ENCODE data around the gene CSNK1G2. TPM values are rescaled to one million over a fixed set of nuclear protein-coding genes. Genes with fewer than 3 reads are reported as not detected.
A peak's percentile ranks its signal among the peaks of the same experiment; 100 is the strongest.

CSNK1G2 gene
- total RNA-seq, 1 experiment from 2014 or later = 126 TPM

GRCh38 chr19:1967087-1967608 lies 26.2 kb downstream of the CSNK1G2 start (continued):
- TF ChIP-seq HMGXB4 (CRISPR knock-in tag; IDR thresholded peaks at IDR 0.05) = no peak
- no peak for TF ChIP-seq ZMAT4 (CRISPR knock-in tag; IDR thresholded peaks at IDR 0.05)
- no peak for TF ChIP-seq SP1 (CRISPR knock-in tag; conservative IDR thresholded peaks at IDR 0.05)
- TF ChIP-seq JUN (CRISPR knock-in tag; IDR thresholded peaks at IDR 0.05) = no peak
- no peak for TF ChIP-seq FOXP4 (CRISPR knock-in tag; IDR thresholded peaks at IDR 0.05)

GRCh38 chr19:1968279-1969175 lies 27.6 kb downstream of the CSNK1G2 start:
- H3K4me3 Mint-ChIP-seq = no peak overlapping the region
- H3K4me1 Mint-ChIP-seq = no peaks in the 10 kb centered on the region
- H3K9me3 Mint-ChIP-seq = no peaks in the 10 kb centered on the region
- ATAC-seq (no peak), DNase-seq (ENCODE audit: low spot score) (no peak)
- no peak overlapping the region for H3K27ac Mint-ChIP-seq
- no peaks in the 10 kb centered on the region for H3K27me3 Mint-ChIP-seq (ENCODE audit: low read depth)
- CTCF ChIA-PET = no interaction called here
- POLR2A ChIA-PET = no interaction called here
- H3K36me3 Mint-ChIP-seq = peaks cover 2% of the 10 kb centered on the region
- no peak for TF ChIP-seq FOXK1 (CRISPR knock-in tag; IDR thresholded peaks at IDR 0.05)
- no peak for TF ChIP-seq ZNF219 (CRISPR knock-in tag; IDR thresholded peaks at IDR 0.05; ENCODE audit: borderline replicate concordance)
- TF ChIP-seq ZNF263 (CRISPR knock-in tag; IDR thresholded peaks at IDR 0.05; ENCODE audit: low read depth) = 0 out of 2 replicates have a peak, but pooled peaks have one; percentile 38

- 0 out of 2 replicates have a peak overlapping the region, but pooled peaks have one; percentile 49 for H3K27ac Mint-ChIP-seq
- H3K36me3 Mint-ChIP-seq = peaks cover 2% of the 10 kb centered on the region
- H3K4me3 Mint-ChIP-seq = no peak overlapping the region
- no peak for DNase-seq (ENCODE audit: low spot score)
- no peak for TF ChIP-seq NR3C1 (CRISPR knock-in tag; conservative IDR thresholded peaks at IDR 0.05; ENCODE audit: low read depth)
- ChIA-PET CTCF (no interaction called here), POLR2A (interaction anchor here (2.3 kb wide), 1 partner anchor 11 kb away, joined by 5 read pairs; no protein-coding TSS in a partner anchor)
- H3K27me3 Mint-ChIP-seq (ENCODE audit: low read depth) = no peaks in the 10 kb centered on the region
- no peaks in the 10 kb centered on the region for H3K9me3 Mint-ChIP-seq
- no peaks in the 10 kb centered on the region for H3K4me1 Mint-ChIP-seq
- ATAC-seq = no peak
Observed at GRCh38 chr19:1969176-1970002, 28.4 kb downstream of the CSNK1G2 start.

- TF ChIP-seq FOXP1 (CRISPR knock-in tag; IDR thresholded peaks at IDR 0.05; ENCODE audit: borderline replicate concordance) = no peak
- TF ChIP-seq IRF2 (CRISPR knock-in tag; IDR thresholded peaks at IDR 0.05; ENCODE audit: borderline replicate concordance, low read depth) = no peak
- no peak for TF ChIP-seq NFE2L1 (CRISPR knock-in tag; IDR thresholded peaks at IDR 0.05)
- no peak for TF ChIP-seq CREM (CRISPR knock-in tag; IDR thresholded peaks at IDR 0.05)
- TF ChIP-seq EMX1 (CRISPR knock-in tag; IDR thresholded peaks at IDR 0.05) = no peak
- TF ChIP-seq CREB1 (CRISPR knock-in tag; IDR thresholded peaks at IDR 0.05) = no peak
- Mint-ChIP-seq H3K27ac (no peak overlapping the region), H3K27me3 (ENCODE audit: low read depth) (no peaks in the 10 kb centered on the region), H3K36me3 (peaks cover 6% of the 10 kb centered on the region), H3K9me3 (no peaks in the 10 kb centered on the region), H3K4me1 (no peaks in the 10 kb centered on the region), H3K4me3 (no peak overlapping the region)
- POLR2A ChIA-PET = interaction anchor here (2.3 kb wide), 1 partner anchor 11 kb away, joined by 5 read pairs; no protein-coding TSS in a partner anchor
- no peak for ATAC-seq
- DNase-seq (ENCODE audit: low spot score) = no peak
- CTCF ChIA-PET = interaction anchor here (0.6 kb wide), 1 partner anchor 49 kb away, joined by 3 read pairs; no protein-coding TSS in a partner anchor
Observed at GRCh38 chr19:1970003-1970805, 29.2 kb downstream of the CSNK1G2 start.

Measured in WTC11 (cell line).